H1 (cell line): Measurements from ENCODE around the gene RIMS3. TPM values are rescaled to one million over a fixed set of nuclear protein-coding genes. Genes with fewer than 3 reads are reported as not detected.

Experiments
- CTCF ChIA-PET: fragments of 300-600 bp; sonication (Branson Sonifier 250); formaldehyde crosslinking; loops from one replicate; lab custom pipeline; 2021; ENCODE audit not compliant: partially characterized antibody; lab: Charles Lee
- POLR2A ChIA-PET: fragments of 300-600 bp; sonication (Branson Sonifier 250); formaldehyde crosslinking; loops from one replicate; lab custom pipeline; 2021; ENCODE audit warnings: inconsistent platforms; ENCODE audit not compliant: partially characterized antibody; lab: Charles Lee
- DNase-seq, 2 experiments: peaks; one replicate each; pipeline versions ENCODE4 v3.0.0 to v3.0.0-alpha.2; 2010 to 2022; ENCODE audit warnings: low spot score in 2 of 2, low read depth in 1 of 2, mixed read lengths in 1 of 2
- FAIRE-seq: peaks from 2 replicates; lab custom pipeline; 2011; peaks lifted over from hg19 to GRCh38; lab: Jason Lieb, UNC
- H2AFZ ChIP-seq: 2 replicates; pipeline ENCODE4 v1.8.1; 2012; ENCODE audit warnings: low read length, inconsistent platforms
- H2AK5ac ChIP-seq: 2 replicates; pipeline ENCODE4 v1.6.1; 2013; ENCODE audit warnings: low read depth, low read length
- H2BK120ac ChIP-seq: replicated peaks from 2 replicates; pipeline ENCODE3; 2013; ENCODE audit warnings: low read depth, low read length, inconsistent platforms
- H2BK12ac ChIP-seq: 2 replicates; pipeline ENCODE4 v1.6.1; 2013; ENCODE audit warnings: low read depth, low read length
- H2BK15ac ChIP-seq: 2 replicates; pipeline ENCODE4 v1.6.1; 2013; ENCODE audit warnings: low read length
- H2BK20ac ChIP-seq: 2 replicates; pipeline ENCODE4 v1.6.1; 2013; ENCODE audit warnings: low read length
- H2BK5ac ChIP-seq: 2 replicates; pipeline ENCODE4 v1.6.1; 2013; ENCODE audit warnings: low read depth, low read length
- H3K14ac ChIP-seq: 2 replicates; pipeline ENCODE4 v1.6.1; 2013; ENCODE audit warnings: inconsistent platforms; ENCODE audit not compliant: insufficient read length
- H3K18ac ChIP-seq: 2 replicates; pipeline ENCODE4 v1.6.1; 2013; ENCODE audit warnings: low read length; ENCODE audit errors: extremely low read depth
- H3K23ac ChIP-seq: 2 replicates; pipeline ENCODE4 v1.6.1; 2013; ENCODE audit warnings: inconsistent platforms; ENCODE audit not compliant: insufficient read length
- H3K23me2 ChIP-seq: 2 replicates; pipeline ENCODE4 v1.6.1; 2013; ENCODE audit warnings: low read depth, low read length
- H3K27ac ChIP-seq: 2 replicates; pipeline ENCODE4 v1.6.1; 2011; ENCODE audit warnings: low read depth, low read length, inconsistent platforms
- H3K27me3 ChIP-seq, 4 experiments: replicated peaks in 1 of 4; 1 replicate in 1 of 4; 2 replicates in 3 of 4; pipeline versions ENCODE4 v1.6.1 to v1.8.1; 2011 to 2013; ENCODE audit warnings: low read length in 3 of 4, mild to moderate bottlenecking in 3 of 4, inconsistent platforms in 2 of 4, mixed read lengths in 2 of 4, moderate library complexity in 1 of 4; ENCODE audit not compliant: control insufficient read depth in 3 of 4, insufficient read depth in 3 of 4; ENCODE audit errors: extremely low read depth in 1 of 4
- H3K36me3 ChIP-seq, 4 experiments: 2 replicates each; pipeline versions ENCODE4 v1.6.1 to v1.8.1; 2011 to 2013; ENCODE audit warnings: mild to moderate bottlenecking in 4 of 4, low read length in 3 of 4, moderate library complexity in 2 of 4, control low read depth in 1 of 4, inconsistent platforms in 1 of 4; ENCODE audit not compliant: insufficient read depth in 4 of 4, control insufficient read depth in 2 of 4
- H3K4ac ChIP-seq: replicated peaks from 2 replicates; pipeline ENCODE3; 2013; ENCODE audit warnings: low read length, low read depth, mixed read lengths, inconsistent platforms; ENCODE audit not compliant: insufficient read length
- H3K4me1 ChIP-seq, 4 experiments: replicated peaks in 1 of 4; 1 replicate in 1 of 4; 2 replicates in 3 of 4; pipeline versions ENCODE4 v1.6.1 to v1.8.1; 2011 to 2013; ENCODE audit warnings: low read length in 3 of 4, inconsistent platforms in 2 of 4, mixed read lengths in 1 of 4; ENCODE audit not compliant: insufficient read depth in 4 of 4, control insufficient read depth in 3 of 4
- H3K4me2 ChIP-seq, 2 experiments: 2 replicates each; pipeline versions ENCODE4 v1.6.1 to v1.8.1; 2011 to 2013; ENCODE audit warnings: low read depth in 2 of 2, low read length in 2 of 2, control low read depth in 1 of 2, inconsistent platforms in 1 of 2, mild to moderate bottlenecking in 1 of 2; ENCODE audit not compliant: insufficient read depth in 1 of 2
- H3K4me3 ChIP-seq, 4 experiments: fragments of 200-600, 300-600 bp in 1 of 4; sonication (generic), shearing (Covaris generic), sonication (Bioruptor Twin) in 1 of 4; 2 replicates each; pipeline versions ENCODE4 v1.5.1 to v1.8.1; 2011 to 2016; ENCODE audit warnings: low read length in 4 of 4, low read depth in 3 of 4, control low read depth in 2 of 4, inconsistent platforms in 2 of 4, mild to moderate bottlenecking in 2 of 4, mixed read lengths in 1 of 4, moderate library complexity in 1 of 4; ENCODE audit not compliant: insufficient read depth in 2 of 4; ENCODE audit errors: extremely low read depth in 1 of 4
- H3K56ac ChIP-seq: replicated peaks from 2 replicates; pipeline ENCODE3; 2013; ENCODE audit warnings: low read depth, mild to moderate bottlenecking, mixed read lengths, low read length, inconsistent platforms; ENCODE audit not compliant: insufficient read length
- H3K79me1 ChIP-seq: 2 replicates; pipeline ENCODE4 v1.6.1; 2013; ENCODE audit warnings: low read depth, low read length, control low read depth
- H3K79me2 ChIP-seq, 2 experiments: 2 replicates each; pipeline versions ENCODE4 v1.6.1 to v1.8.1; 2012 to 2013; ENCODE audit warnings: low read length in 2 of 2, mild to moderate bottlenecking in 2 of 2, inconsistent platforms in 1 of 2; ENCODE audit not compliant: insufficient read depth in 2 of 2, control insufficient read depth in 1 of 2
- H3K9ac ChIP-seq, 4 experiments: replicated peaks in 1 of 4; 1 replicate in 1 of 4; 2 replicates in 3 of 4; pipeline versions ENCODE4 v1.6.1 to v1.8.1; 2011 to 2013; ENCODE audit warnings: low read depth in 3 of 4, low read length in 3 of 4, control low read depth in 2 of 4, mild to moderate bottlenecking in 2 of 4, moderate library complexity in 2 of 4, inconsistent platforms in 1 of 4; ENCODE audit errors: extremely low read depth in 1 of 4
- H3K9me3 ChIP-seq, 2 experiments: 2 replicates each; pipeline versions ENCODE4 v1.6.1 to v1.8.1; 2012 to 2013; ENCODE audit warnings: mild to moderate bottlenecking in 2 of 2, moderate library complexity in 2 of 2, control low read depth in 1 of 2, inconsistent platforms in 1 of 2, low read depth in 1 of 2, low read length in 1 of 2, mixed read lengths in 1 of 2; ENCODE audit not compliant: insufficient read depth in 2 of 2
- H4K20me1 ChIP-seq, 2 experiments: replicated peaks in 1 of 2; 2 replicates each; pipeline versions ENCODE3 to v1.8.1; 2011 to 2013; ENCODE audit warnings: inconsistent platforms in 2 of 2, low read length in 2 of 2, mild to moderate bottlenecking in 1 of 2; ENCODE audit not compliant: insufficient read depth in 2 of 2, control insufficient read depth in 1 of 2
- H4K5ac ChIP-seq: 2 replicates; pipeline ENCODE4 v1.6.1; 2013; ENCODE audit warnings: low read length, low read depth, mixed read lengths, inconsistent platforms; ENCODE audit not compliant: insufficient read length
- H4K8ac ChIP-seq: 2 replicates; pipeline ENCODE4 v1.8.0; 2013; ENCODE audit warnings: mild to moderate bottlenecking, moderate library complexity, low read length, inconsistent platforms; ENCODE audit not compliant: insufficient read depth; ENCODE audit errors: extremely low read depth
- H4K91ac ChIP-seq: replicated peaks from 2 replicates; pipeline ENCODE3; 2013; ENCODE audit warnings: low read length, mixed read lengths, inconsistent platforms; ENCODE audit not compliant: insufficient read length
- EZH2 ChIP-seq: fragments of 200-600 bp; sonication (generic); IDR thresholded peaks from 2 replicates; pipeline ENCODE4 v1.7.1; 2012; ENCODE audit warnings: low read depth, mild to moderate bottlenecking, moderate library complexity, low read length, inconsistent platforms; ENCODE audit not compliant: severe bottlenecking
- FOSL1 ChIP-seq: IDR thresholded peaks from 2 replicates; pipeline ENCODE4 v1.6.1; 2011; ENCODE audit warnings: mild to moderate bottlenecking, low read depth, low read length, moderate library complexity; ENCODE audit not compliant: insufficient read depth
- HDAC6 ChIP-seq: IDR thresholded peaks from one replicate; pipeline ENCODE4 v1.7.1; 2012; ENCODE audit warnings: low read depth, mild to moderate bottlenecking, inconsistent platforms, low read length, moderate library complexity
- MAX ChIP-seq: IDR thresholded peaks from 2 replicates; pipeline ENCODE4 v1.6.1; 2012; ENCODE audit warnings: inconsistent platforms
- WGBS, 2 experiments: shearing (Covaris generic) in 1 of 2; methylation state at CpG; one replicate each; pipeline versions ENCODE4 v1.1.6 to v1.1.7; 2013 to 2015; ENCODE audit warnings: low lambda C conversion rate in 2 of 2, mixed read lengths in 2 of 2, inconsistent platforms in 1 of 2, low coverage in 1 of 2, missing lambda C conversion rate in 1 of 2; ENCODE audit not compliant: insufficient replicate concordance in 2 of 2, insufficient coverage in 1 of 2, insufficient read length in 1 of 2; ENCODE audit errors: extremely low coverage in 1 of 2, missing lambda C conversion rate in 1 of 2; 5-methylcytosine and 5-hydroxymethylcytosine counted together
- polyA plus RNA-seq, 7 experiments: library from polyadenylated mRNA; depleted of rRNA in 3 of 7; stranded (reverse) in 5 of 7; unstranded in 2 of 7; fragments of >200 nt in 5 of 7; fragments of 200-250 nt in 2 of 7; gene quantifications; 1 replicate in 5 of 7; 2 replicates in 1 of 7; 4 replicates in 1 of 7; pipeline versions ENCODE4 v1.2.1 to v1.2.3, GENCODE V29; 2011 to 2013; ENCODE audit warnings: missing spikeins in 2 of 7, mixed read lengths in 2 of 7
- total RNA-seq: library from RNA; stranded (reverse); fragmentation: NEBNext Ultra II Directional; extraction: Animal tissue kit (Norgen Biotek cat#: 25700); gene quantifications from 2 replicates; pipeline ENCODE4 v1.2.1, GENCODE V29; 2021

The RIMS3 gene
- total and polyA plus RNA-seq, 2 of the 8 experiments (the other 6 are each of a cell fraction or from before 2014, with no cell fraction given): 13.3 to 20.6 TPM

GRCh38 chr1:40649592-40649930 lies 15.9 kb downstream of the RIMS3 start:
- FAIRE-seq (no peak), DNase-seq (no peak)
- Histone ChIP-seq H3K9me3 (no peaks in the 10 kb centered on the region), H4K8ac (no peak overlapping the region), H3K4me2 (no peak overlapping the region), H2AFZ (no peak overlapping the region), H2BK120ac (no peak overlapping the region), H4K5ac (no peak overlapping the region), H3K56ac (no peak overlapping the region), H2BK12ac (0 out of 2 replicates have a peak overlapping the region, but pooled peaks have one; percentile 1), H3K4me3 (no peak overlapping the region), H3K4me1 (peaks cover 11 to 16% (median 13%) of the 10 kb centered on the region in 4 experiments), H3K23ac (no peak overlapping the region), H2AK5ac (no peak overlapping the region), H3K79me2 (no peaks in the 10 kb centered on the region), H3K79me1 (peaks cover 6% of the 10 kb centered on the region), H3K18ac (no peak overlapping the region), H2BK20ac (peak overlapping the region; percentile 13; the same call in 1 of the 2 replicates), H2BK5ac (no peak overlapping the region), H4K91ac (no peak overlapping the region), H3K27ac (no peak overlapping the region), H3K9ac (no peak overlapping the region), H3K27me3 (no peaks in the 10 kb centered on the region), H3K36me3 (no peaks in the 10 kb centered on the region; a peak in 1 of 8 replicates), H2BK15ac (no peak overlapping the region), H3K14ac (peak overlapping the region; percentile 40), H3K4ac (no peak overlapping the region), H3K23me2 (peaks cover 5% of the 10 kb centered on the region), H4K20me1 (peaks cover 0 to 14% of the 10 kb centered on the region in 2 experiments)
- CTCF ChIA-PET: interaction anchor here (0.6 to 37.5 kb wide), 8 partner anchors 15 to 797 kb away, joined by 3 to 684 read pairs (median 4); partner anchors contain the start of gene RIMS3
- 92% methylated on average over 5 of the region's 5 CpGs; no CpG with 5 or more reads in 1 of the 2 experiments for WGBS, 2 experiments
- TF ChIP-seq HDAC6 (no peak), MAX (no peak), EZH2 (no peak), FOSL1 (no peak)
- POLR2A ChIA-PET: interaction anchor here (1.2 to 1.8 kb wide), 5 partner anchors 13 to 42 kb away, joined by 3 to 5 read pairs (median 3); partner anchors contain the start of gene NFYC
